Measurements from ENCODE around the gene PUS3.

Gene PUS3

DNA sequence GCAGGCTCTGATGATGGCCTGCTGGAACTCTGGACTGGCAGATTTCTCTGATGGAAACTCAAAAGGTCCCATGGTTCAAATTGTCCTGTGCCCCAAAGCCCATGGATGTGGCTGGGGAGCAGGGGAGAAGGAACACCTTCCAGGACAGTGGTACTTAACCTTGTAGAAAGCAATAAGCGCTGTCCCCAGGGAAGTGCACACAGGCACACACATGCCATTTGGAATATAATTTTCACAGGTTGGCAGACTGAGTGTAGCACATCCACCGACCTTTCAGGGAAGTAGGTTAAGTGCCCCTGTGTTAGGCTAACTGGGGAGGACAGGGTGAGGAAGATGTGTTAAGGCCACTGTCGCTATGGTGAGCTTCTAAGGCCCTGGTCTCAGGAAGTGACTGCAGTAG lies 19.1 kb upstream of the PUS3 start:
- in situ Hi-C loops (cut with HindIII; ENCODE audit: low sequenced_read_pairs): no loop called here

DNA sequence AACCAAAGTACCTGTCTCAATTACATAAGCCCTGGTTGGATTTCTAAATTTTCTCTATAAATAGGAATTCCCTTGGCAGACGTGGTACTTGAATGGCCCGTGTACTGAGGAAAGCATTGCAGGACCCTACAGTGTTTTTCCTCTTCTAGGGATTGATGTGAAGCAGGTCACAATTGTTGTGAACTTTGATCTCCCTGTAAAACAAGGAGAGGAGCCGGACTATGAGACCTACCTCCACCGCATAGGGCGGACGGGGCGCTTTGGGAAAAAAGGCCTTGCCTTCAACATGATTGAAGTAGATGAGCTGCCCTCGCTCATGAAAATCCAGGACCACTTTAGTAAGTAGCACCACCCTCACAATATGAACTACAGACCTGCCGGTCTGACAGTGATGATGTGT lies 18.0 kb upstream of the PUS3 start:
- in situ Hi-C loops (cut with HindIII; ENCODE audit: low sequenced_read_pairs): no loop called here

DNA sequence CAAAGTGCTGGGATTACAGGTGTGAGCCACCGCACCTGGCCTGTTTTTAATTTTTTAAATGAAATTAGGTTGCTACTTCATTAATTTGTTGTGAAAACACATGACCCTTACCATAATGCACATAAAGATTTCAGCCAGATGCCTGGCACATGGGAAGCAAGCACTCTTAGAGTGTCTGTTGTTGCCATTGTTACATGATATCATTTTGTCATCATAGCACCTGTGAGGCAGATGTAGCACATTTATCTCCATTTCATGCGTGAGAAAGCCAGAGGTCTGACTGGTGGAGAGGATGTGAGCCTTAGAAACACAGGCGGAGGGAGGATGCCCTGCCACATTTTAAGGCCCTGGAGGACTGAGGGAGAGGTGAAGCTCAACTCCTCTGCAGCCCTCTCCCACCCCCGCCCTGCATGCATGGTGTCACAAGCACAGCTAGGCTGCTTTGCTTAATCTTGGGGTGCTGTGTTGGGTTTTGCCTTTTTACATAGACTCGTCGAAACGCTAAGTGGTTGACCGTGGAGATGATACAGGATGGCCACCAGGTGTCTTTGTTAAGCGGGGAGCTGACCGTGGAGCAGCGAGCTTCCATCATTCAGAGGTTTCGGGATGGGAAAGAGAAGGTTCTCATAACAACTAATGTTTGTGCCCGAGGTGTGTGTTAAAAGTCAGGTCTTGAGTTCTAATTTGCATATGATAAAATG lies 15.3 kb upstream of the PUS3 start:
- in situ Hi-C loops (cut with HindIII; ENCODE audit: low sequenced_read_pairs): loop anchor here (10.0 kb wide), 1 partner anchor 177 kb away; no protein-coding TSS in a partner anchor

DNA sequence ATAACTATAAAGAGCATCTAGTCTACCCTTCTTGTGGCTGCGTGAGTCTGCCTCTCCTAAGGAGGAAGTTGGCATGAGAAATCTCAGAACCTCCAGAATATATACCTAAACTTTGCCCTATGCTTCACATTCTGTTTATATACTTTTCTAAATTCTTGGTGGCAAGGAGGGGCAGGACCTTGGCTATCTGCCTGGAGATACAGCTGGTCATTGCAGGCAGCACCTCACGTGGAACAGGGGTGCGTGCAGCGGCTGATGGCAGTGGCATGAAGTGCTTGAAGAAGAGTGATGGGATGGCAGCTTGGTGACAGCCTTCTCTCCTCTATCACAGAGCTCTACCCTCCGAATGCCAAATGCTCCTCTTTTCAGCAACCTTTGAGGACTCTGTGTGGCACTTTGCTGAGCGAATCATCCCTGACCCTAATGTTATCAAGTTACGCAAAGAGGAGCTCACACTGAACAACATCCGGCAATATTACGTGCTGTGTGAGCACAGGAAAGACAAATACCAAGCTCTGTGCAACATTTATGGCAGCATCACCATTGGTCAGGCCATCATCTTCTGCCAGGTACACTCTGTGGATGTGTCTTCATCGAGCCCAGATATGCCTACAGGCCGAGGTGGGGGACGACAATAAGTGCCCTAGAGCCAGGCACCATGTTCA lies 13.8 kb upstream of the PUS3 start:
- in situ Hi-C loops (cut with HindIII; ENCODE audit: low sequenced_read_pairs): loop anchor here (10.0 kb wide), 1 partner anchor 178 kb away; no protein-coding TSS in a partner anchor

DNA sequence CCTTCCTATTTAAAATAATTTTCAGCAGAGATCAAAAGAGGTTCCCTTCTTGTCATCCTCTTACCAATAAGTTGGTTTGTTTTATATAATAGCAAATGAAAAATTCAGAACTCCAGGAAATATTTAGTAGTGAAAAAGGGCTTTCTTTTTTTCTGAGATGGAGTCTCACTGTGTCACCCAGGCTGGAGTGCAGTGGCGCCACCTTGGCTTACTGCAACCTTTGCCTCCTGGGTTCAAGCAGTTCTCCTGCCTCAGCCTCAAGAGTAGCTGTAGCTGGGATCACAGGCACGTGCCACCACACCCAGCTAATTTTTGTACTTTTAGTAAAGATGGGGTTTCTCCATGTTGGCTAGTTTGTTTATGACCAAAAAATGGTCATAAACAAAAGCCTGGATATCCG lies 11.6 kb upstream of the PUS3 start:
- in situ Hi-C loops (cut with HindIII; ENCODE audit: low sequenced_read_pairs): loop anchor here (10.0 kb wide), 1 partner anchor 180 kb away; no protein-coding TSS in a partner anchor

DNA sequence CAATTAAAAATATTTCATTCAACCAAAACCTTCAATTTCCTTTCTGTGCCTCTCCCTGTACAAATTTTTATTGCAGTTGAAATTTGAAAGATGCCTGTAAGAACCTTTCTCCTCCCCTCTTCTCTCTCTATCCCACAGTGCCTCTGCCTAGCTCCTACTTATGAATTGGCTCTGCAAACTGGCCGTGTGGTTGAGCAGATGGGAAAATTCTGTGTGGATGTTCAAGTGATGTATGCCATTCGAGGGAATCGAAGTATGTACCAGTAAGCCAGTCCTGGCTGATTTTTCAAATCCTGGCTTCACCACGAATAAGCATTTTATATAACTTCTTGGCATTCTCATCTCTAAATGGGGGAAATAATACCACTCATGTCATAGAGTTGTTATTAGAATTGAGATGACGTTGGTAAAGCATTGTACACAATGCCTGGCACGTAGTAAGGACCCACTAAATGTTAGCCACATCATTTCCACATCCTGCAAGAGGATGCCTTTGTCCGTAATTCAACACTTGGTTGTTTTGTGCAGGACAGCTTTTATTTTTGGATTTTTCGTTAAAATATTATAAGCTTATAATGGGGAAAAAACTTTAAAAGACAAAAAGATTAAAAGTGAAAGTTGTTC lies 7.3 kb upstream of the PUS3 start:
- in situ Hi-C loops (cut with HindIII; ENCODE audit: low sequenced_read_pairs): loop anchor here (10.0 kb wide), 1 partner anchor 184 kb away; no protein-coding TSS in a partner anchor

DNA sequence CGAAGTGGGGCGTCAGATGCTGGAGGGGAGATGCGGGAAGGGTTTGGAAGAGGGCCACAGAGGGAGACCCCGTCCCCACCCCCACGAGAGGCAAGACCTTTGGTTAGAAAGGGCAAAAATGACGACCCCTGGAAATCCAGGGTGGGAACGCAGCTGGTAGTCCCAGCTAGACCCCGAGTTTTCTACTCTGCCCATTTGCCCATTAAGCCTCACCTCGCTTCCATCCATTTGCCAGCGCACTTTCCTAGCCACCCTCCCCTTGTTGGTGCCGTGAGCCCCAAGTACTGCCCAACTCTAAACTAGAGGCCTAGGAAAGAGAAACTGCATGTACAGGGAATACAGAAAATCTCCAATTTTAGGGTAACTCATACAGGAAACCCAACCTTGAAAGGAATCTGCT lies 1.7 kb upstream of the PUS3 start:
- in situ Hi-C loops (cut with HindIII; ENCODE audit: low sequenced_read_pairs): no loop called here

DNA sequence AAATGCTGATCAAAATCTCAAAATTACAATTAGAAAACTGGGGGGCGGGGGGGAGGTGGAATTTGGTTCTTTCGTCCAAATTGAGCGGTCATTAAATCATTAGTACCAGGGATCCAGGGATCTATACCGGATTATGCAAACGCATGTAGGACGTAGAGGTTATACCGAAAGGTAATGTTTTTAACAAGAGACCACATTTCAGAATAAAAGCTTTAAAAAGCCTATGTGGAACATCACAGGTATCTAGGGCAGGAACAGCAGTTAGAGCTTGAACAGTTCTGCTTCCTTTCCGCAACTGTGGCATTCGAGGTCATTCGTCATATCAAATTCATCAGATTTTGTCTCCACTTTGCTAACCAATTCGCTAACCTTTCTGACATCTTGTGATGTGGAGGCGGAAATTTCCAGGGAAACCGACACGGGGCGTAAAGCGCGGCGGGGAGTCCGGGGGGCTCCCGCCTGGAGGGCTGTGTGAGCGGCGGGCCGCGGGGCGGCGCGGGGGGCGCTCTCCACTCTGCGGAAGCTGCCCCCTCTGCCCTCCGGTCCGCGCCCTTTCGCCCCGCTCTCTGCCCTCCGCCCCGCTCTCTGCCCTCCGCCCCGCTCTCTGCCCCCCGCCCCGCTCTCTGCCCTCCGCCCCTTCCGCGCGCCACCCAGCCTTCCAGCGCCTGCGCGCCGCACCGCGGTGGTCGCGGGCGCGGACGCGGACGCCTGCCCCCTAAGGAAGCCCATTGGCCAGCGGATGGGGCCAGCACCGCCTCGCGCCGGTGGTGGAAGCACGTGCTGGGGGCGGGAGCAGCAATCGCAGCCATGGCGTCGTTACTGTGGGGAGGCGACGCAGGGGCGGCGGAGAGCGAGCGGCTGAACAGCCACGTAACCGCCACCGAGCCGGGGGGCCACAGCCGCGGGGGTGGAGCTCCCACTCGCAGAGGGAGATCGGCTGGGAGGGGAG lies 979 bp upstream of the PUS3 start, which contains the start of gene DDX25:
Gene DDX25, plus strand, starts transcription at position 798 of the 949 bp plus-strand sequence. Its CDS starts 10 bp downstream, at position 808.
- in situ Hi-C loops (cut with HindIII; ENCODE audit: low sequenced_read_pairs): no loop called here

DNA sequence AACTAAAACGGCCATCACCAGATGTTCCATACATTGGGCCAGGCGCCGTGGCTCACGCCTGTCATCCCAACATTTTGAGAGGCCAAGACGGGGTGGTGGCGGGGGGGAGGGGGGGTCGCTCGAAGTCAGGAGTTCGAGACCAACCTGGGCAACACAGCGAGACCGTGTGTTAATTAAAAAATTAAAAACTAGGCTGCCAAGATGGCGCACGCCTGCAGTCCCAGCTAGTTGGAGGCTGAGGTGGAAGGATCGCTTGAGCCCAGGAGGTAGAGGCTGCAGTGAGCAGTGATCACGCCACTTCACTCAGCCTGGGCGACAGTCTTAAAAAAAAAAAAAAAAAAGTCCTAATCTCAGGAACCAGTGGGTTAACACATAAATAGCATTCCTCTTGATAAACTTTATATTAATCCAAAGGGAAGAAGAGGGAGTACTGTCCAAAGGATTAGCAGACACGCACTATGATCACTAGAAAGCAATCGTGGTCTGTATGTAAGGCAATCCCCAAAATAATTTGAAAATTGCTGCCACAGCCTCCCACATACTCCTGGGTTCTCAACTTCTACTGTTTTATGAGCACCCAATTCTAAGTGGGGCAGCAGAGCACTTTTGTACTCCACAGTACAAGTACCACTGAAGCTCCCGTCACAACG lies 604 bp downstream of the PUS3 start:
- in situ Hi-C loops (cut with HindIII; ENCODE audit: low sequenced_read_pairs): no loop called here

DNA sequence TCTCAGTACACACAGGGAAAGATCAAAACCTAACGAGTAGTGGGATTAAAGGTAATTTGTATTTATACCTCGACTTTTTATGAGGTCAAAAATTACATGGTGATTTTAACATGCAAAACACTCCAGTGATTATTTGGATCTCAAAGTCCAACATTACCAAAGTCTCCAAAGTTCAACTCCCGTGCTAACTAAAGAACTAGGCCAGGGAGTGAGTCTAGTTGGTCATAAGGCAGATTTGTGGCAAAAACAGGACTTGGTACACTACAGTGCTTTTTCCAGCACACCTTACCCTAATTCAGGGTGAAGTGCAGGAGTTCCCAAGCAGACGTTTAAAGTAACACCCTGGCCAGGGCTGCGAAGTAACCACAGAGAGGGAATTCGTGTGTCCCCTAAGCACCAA lies 1.1 kb downstream of the PUS3 start:
- in situ Hi-C loops (cut with HindIII; ENCODE audit: low sequenced_read_pairs): no loop called here

DNA sequence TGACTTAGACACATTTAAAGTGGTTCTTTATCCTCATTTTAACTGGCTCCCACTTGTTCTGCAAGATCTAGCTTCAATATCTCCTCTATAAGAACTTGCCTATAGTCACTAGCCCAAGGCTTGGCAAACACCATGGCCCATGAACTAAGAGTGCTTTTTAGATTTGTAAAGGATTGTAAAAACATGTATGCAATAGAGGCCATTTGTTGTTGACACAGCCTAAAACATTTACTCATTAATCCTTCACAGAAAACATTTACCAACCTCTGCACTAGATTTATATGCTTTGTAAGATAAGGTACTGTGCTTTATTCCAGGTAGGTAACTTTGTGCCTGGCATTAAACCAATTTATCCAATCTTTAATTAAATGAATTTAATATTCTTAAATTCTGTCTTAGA lies 10.0 kb downstream of the PUS3 start:
- in situ Hi-C loops (cut with HindIII; ENCODE audit: low sequenced_read_pairs): no loop called here

DNA sequence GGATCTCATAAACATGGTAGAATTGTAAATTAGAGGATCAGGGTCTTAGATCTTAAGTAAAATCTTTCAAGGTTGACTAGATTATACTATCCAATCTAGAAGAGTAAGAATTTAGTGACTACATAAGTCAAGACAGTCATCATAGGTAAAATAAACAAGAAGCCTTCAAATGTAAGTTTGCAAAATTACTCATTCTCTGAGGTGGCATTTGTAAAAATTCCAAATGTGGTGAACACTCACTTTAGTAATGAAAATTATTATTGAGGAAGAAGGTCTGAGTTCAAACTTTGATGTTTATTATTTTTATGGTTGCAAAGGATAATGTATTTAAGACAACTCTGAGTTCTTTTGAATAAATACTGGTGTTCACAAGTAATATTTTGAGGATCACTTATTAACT lies 10.9 kb downstream of the PUS3 start:
- in situ Hi-C loops (cut with HindIII; ENCODE audit: low sequenced_read_pairs): no loop called here

DNA sequence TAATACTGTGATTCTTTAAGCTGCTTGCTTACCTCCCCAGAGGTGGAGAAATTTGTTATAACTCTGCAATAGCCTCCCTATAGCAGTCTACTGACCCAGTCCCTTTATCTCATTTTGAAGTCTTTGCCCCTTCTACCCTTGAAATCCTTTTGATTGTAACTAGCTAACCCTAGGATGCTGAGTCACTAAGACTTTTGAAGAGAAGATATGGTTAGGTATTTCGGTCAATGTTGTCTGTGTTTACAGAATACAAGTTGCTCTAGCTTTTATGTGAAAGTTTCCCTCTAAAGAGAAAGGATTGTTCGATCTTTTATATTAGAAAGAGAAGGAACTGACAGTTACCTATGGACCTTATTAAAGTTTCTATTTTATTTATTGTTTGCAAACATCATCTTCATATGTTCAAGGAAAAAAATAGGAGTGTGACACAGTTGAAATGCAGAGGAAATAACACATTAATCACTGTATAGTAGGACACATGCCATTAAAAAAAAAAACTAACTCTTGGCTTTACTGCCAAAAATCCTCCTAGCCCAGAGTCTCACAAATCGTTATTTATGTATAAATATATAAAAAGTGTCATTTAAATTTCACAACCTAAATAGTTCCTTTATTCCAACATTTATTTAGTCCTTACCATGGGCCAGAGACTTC lies 12.4 kb downstream of the PUS3 start:
- in situ Hi-C loops (cut with HindIII; ENCODE audit: low sequenced_read_pairs): no loop called here

DNA sequence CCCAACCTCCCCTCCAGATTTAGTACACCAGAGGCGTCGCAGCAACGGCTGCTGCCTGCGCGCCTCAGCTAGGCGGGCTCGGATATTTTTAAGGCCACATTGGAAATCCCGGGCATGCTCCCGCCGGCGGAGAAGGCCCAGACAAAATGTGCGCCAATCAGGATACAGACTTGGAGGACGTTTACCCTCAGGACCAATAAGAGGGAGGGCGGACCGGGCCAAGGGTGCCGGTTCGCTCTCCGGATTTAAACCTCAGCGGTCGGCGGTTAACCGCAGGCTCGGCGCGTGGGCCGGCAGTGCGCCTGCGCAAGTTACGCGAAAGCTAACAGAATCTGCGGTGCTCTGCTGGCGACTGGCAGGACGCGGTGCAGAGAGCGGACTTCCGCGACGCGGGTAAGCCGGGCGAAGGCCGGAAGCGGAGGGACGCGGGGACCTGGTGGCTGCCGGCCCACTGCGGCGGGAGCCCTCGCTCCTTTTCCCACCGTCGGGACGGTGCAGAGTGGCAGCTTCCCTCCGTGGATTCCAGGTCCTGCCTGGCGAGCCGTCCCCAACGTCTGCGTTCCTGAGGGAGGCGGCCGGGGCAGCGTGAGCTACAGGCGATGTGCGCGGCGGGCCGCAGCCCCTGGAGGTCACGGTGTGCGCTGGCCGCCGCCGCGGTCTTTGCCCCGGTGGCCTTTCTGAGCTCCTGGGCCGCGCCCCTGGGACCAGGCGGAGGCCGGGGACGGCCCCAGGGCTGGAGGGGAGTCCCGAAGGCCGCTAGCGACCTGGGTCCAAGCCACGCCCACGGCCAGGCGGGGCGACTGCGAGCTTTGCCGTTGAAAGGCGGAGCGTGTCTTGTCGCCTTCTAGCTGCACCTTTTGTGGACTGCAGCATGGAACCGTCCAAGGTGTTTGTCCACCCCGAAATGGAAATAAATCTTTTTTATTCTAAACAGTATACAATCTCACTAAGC lies 15.4 kb downstream of the PUS3 start, which contains the start of gene HYLS1:
Gene HYLS1, plus strand, starts transcription at position 296 of the 952 bp plus-strand sequence. CDS start 11,701 bp downstream, outside the sequence.
- in situ Hi-C loops (cut with HindIII; ENCODE audit: low sequenced_read_pairs): no loop called here

DNA sequence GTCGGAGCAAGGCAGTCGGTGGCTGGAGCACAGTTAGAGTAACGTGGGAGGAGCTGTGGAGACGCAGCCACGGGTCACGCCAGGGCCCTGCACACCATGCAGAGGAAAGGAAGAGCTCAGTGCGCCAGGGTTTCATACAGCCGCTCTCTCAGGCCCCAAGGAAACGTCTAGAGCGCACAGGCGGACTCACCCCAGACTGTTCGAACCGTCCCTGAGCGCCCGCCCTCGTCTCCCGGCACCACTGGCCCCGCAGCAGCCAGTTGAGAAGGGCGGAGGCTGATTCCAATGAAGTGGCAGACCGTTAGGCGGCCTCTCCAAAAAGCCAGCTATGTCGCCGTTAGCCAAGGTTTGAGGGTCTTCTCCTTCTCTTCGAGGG lies 16.0 kb downstream of the PUS3 start:
- in situ Hi-C loops (cut with HindIII; ENCODE audit: low sequenced_read_pairs): no loop called here

DNA sequence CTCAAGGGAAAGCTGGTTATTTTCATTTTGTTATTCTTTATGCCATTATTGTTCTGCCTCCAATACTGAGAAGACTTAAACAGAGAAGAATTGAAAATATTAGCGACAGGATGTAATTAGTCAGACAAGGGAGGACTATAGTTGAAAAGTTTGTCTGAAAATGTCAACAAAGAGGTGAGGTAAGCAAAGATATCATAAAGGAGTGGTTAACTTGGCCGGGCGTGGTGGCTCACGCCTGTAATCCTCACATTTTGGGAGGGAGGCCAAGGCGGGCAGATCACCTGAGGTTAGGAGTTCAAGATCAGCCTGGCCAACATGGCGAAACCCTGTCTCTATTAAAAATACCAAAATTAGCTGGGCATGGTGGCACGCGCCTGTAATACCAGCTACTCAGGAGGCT lies 19.6 kb downstream of the PUS3 start:
- in situ Hi-C loops (cut with HindIII; ENCODE audit: low sequenced_read_pairs): no loop called here

DNA sequence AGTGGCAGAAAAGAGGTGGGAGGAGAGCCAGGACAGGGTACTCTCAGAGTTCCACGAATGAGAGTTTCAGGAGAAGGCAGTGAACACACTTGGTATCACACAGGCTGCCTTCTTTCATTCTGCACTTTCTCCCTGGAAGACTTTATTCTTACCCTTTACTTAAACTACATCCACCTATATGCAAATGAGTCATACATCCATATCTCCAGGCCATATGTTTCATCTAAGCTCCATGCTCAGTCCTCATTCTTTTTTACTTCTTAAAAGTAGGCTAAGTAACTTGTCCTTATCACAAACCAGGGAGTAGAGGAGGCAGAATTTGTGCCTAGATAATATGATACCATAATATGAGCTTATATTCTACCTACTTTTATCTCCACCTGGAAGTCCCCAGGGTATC lies 21.7 kb downstream of the PUS3 start:
- in situ Hi-C loops (cut with HindIII; ENCODE audit: low sequenced_read_pairs): no loop called here

DNA sequence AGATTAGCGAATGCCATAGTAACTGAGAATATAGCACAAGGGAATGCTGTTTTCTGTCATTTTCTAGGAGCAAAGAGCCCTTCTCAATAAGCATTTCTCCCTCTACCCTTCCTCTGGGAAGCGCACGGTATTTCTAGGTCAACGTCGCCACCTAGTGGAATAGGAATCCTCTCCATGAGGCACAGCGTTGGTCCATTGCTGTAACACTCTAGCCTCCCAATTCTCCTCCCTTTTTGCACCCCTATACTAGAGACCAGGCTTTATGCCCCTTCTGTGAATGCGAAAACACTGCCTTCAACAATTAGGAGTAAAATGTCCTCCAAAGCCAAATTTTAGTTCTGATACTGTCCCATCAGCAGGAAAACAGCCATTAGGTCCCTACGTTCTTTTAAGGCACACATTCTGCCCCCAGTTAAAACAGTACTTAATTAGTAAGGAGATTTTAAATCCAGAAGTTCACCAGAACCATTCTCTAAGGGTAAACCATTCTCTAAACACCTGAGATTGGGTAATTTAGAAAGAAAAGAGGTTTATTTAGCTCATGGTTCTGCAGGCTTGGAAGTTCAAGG lies 28.4 kb downstream of the PUS3 start:
- in situ Hi-C loops (cut with HindIII; ENCODE audit: low sequenced_read_pairs): loop anchor here (5.0 kb wide), 2 partner anchors 217 to 247 kb away; partner anchors contain the start of gene CHEK1
